Omental fat pad (tissue), 4 donors: ENCODE results near the gene PLXNA4. TPM values are rescaled to one million over a fixed set of nuclear protein-coding genes. Genes with fewer than 3 reads are reported as not detected.

Source experiments
- ATAC-seq: fragments of 150-250 bp; one replicate; pipeline ENCODE4 v1.9.1; 2016; ENCODE audit warnings: mild to moderate bottlenecking, moderate library complexity; ENCODE audit not compliant: low FRiP score
- DNase-seq: peaks from one replicate; pipeline ENCODE4 v3.0.0-alpha.2; 2019; ENCODE audit warnings: low spot score
- CTCF ChIP-seq, 3 donors: fragments of 450-650 bp; IDR thresholded peaks; one replicate each; pipeline ENCODE4 v1.5.1; 2016 to 2017; ENCODE audit warnings: antibody characterized with exemption in 3 of 3, mild to moderate bottlenecking in 3 of 3, moderate library complexity in 2 of 3
- total RNA-seq, 4 donors: library from RNA; depleted of rRNA; stranded (reverse); fragments of >200 nt; gene quantifications; one replicate each; pipeline ENCODE4 v1.1.0, GENCODE V29; 2016

PLXNA4 gene
- total RNA-seq, 4 donors from 2014 or later = 31.4 to 111 (median 41.9) TPM

- TF ChIP-seq CTCF (IDR thresholded peaks at IDR 0.05) = no peak
- DNase-seq (no peak), ATAC-seq (no peak)
Observed at GRCh38 chr7:132154695-132155471, 421.4 kb downstream of the PLXNA4 start.

GRCh38 chr7:132154248-132154647 lies 422.0 kb downstream of the PLXNA4 start:
- no peak for TF ChIP-seq CTCF (IDR thresholded peaks at IDR 0.05)
- no peak for ATAC-seq
- no peak for DNase-seq

GRCh38 chr7:132152131-132152889 lies 424.0 kb downstream of the PLXNA4 start:
- ATAC-seq (no peak), DNase-seq (no peak)
- no peak for TF ChIP-seq CTCF (IDR thresholded peaks at IDR 0.05)

- DNase-seq (no peak), ATAC-seq (no peak)
- TF ChIP-seq CTCF (IDR thresholded peaks at IDR 0.05) = no peak
Observed at GRCh38 chr7:132150711-132151110, 425.6 kb downstream of the PLXNA4 start.

GRCh38 chr7:132149436-132150304 lies 426.6 kb downstream of the PLXNA4 start:
- TF ChIP-seq CTCF (IDR thresholded peaks at IDR 0.05) = no peak
- ATAC-seq = no peak
- DNase-seq = no peak

GRCh38 chr7:132148876-132149275 lies 427.4 kb downstream of the PLXNA4 start:
- ATAC-seq (no peak), DNase-seq (no peak)
- no peak for TF ChIP-seq CTCF (IDR thresholded peaks at IDR 0.05)
